H1 (cell line): ENCODE data around the gene MEIS3.

Experiments
- CTCF ChIP-seq, 3 experiments: IDR thresholded peaks; 1 replicate in 2 of 3; 2 replicates in 1 of 3; pipeline versions ENCODE4 v1.5.1 to v1.6.1; 2011; ENCODE audit warnings: low read length in 3 of 3, mild to moderate bottlenecking in 3 of 3, inconsistent platforms in 2 of 3, low read depth in 1 of 3, moderate library complexity in 1 of 3; ENCODE audit not compliant: insufficient read depth in 1 of 3; ENCODE audit errors: control extremely low read depth in 1 of 3
- EP300 ChIP-seq, 2 experiments: IDR thresholded peaks; 1 replicate in 1 of 2; 2 replicates in 1 of 2; pipeline ENCODE4 v1.6.1; 2011 to 2012; ENCODE audit warnings: low read depth in 2 of 2, low read length in 2 of 2, mild to moderate bottlenecking in 2 of 2, borderline replicate concordance in 1 of 2, inconsistent platforms in 1 of 2, moderate library complexity in 1 of 2
- GTF2F1 ChIP-seq: IDR thresholded peaks from 2 replicates; pipeline ENCODE4 v1.6.1; 2012; ENCODE audit warnings: low read depth, low read length, improper control_type of control experiment, borderline replicate concordance
- RAD21 ChIP-seq, 2 experiments: IDR thresholded peaks in 1 of 2; conservative IDR thresholded peaks in 1 of 2; 2 replicates each; pipeline ENCODE4 v1.6.1; 2011; ENCODE audit warnings: low read depth in 2 of 2, low read length in 2 of 2, improper control_type of control experiment in 1 of 2, inconsistent platforms in 1 of 2, mild to moderate bottlenecking in 1 of 2, moderate library complexity in 1 of 2
- SIX5 ChIP-seq: IDR thresholded peaks from 2 replicates; pipeline ENCODE4 v1.6.1; 2011; ENCODE audit warnings: mild to moderate bottlenecking, low read depth, low read length

- TF ChIP-seq RAD21 (IDR thresholded peaks at IDR 0.05 in 1 of 2, conservative IDR thresholded peaks at IDR 0.05 in 1 of 2; ENCODE audit: low read depth in 2 of 2, low read length in 2 of 2) = no peak
- TF ChIP-seq CTCF (IDR thresholded peaks at IDR 0.05; ENCODE audit: control extremely low read depth in 1 of 3, insufficient read depth in 1 of 3, low read depth in 1 of 3, low read length in 3 of 3) = no peak
- TF ChIP-seq SIX5 = no peak
- TF ChIP-seq GTF2F1 = no peak
- no peak for TF ChIP-seq EP300 (IDR thresholded peaks at IDR 0.05; ENCODE audit: borderline replicate concordance in 1 of 2, low read depth in 2 of 2, low read length in 2 of 2)
Observed at GRCh38 chr19:47353307-47353712, 66.0 kb downstream of the MEIS3 start.
